NCI-H1930 (cell line): Measurements from ENCODE around the gene SLC7A6OS.

Experiments
- DNase-seq, 2 experiments: peaks; one replicate each; lab custom pipeline; 2025; lab: John Stamatoyannopoulos, UW

Gene SLC7A6OS

DNA sequence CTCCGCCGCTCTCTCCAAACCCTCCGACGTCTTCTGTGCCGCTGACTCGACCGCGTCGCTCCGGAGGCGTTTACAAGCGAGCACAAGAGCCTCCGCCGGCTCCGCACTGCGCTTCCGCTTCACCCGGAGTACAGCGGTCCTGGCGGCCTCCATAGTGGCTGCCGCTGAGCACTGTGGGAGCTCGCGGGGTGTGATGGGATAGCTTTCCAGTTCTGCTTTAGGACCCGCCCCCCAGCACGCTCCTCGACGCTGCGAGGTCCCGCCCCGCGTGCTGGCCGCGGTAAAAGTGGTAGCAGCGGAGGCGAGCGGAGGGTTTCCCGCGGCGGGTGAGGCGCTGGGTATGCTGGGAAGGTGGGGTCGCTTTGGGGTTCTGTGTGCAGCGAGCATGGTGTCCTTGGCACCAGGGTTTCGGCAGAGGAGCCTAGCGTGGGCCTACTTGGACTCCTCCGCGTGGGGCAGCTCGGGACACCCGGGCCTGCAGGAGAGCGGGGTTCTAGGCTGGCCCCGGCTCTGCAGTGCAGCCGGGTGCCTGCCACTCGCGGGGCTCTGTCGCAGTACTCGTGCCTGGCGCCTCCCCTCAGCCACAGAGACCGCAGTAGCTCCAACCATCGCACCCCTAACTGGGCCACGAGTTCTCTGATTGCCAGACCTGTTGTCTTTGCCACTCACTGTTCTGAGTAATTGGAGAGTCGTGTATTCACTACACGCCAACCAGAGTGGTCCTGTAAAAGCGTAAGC lies at the start of gene SLC7A6OS, which contains the start of gene PRMT7:
Gene SLC7A6OS (minus strand): TSS at position 173 of the 738 bp plus-strand sequence. CDS start 20 bp downstream, at position 153.
Gene PRMT7 (plus strand): TSS at position 246 of the 738 bp plus-strand sequence. CDS start 4,961 bp downstream, outside the sequence.
- peak; percentile 55 to 82 for DNase-seq

DNA sequence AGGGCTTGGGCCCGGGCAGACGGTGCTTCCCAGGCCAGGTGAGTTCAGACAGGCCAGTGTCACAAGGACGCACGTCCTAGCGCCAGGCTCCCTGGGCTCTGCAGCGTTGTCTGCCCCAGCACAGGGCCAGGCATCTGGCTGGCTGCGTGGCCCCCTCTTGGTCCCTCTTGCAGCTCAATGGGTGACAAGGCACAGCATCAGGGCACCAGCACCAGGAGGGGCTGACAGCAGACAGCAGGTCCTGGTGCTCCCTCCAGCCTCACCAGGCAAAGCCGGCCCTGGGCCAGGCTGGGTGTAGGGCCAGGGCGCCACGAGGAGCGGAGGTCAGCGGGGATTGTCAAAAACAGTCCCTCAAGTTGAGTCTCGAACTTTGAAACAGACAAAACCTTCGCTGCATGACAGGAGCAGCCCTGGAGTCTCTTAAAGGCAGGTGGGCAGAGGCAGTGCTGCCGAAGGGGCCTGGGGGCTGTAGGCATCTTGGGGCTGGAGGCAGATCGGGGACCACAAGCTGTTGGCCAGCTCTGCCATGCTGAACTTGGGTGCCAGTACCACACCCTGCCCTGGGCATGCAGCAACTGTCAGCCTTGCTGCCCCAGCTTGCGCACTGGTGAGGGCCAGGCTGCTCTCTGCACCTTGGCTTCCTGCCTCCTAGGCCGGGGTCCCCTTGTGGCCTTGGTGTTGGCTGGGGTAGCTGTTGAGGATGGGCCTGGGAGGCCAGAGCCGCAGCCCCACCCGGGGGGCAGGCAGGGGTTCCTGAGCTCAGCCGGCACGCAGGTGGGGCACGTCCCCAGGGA lies 48.8 kb upstream of the SLC7A6OS start:
- no peak for DNase-seq

GRCh38 chr16:68358951-68359350 lies 48.2 kb upstream of the SLC7A6OS start:
- DNase-seq = no peak

DNA sequence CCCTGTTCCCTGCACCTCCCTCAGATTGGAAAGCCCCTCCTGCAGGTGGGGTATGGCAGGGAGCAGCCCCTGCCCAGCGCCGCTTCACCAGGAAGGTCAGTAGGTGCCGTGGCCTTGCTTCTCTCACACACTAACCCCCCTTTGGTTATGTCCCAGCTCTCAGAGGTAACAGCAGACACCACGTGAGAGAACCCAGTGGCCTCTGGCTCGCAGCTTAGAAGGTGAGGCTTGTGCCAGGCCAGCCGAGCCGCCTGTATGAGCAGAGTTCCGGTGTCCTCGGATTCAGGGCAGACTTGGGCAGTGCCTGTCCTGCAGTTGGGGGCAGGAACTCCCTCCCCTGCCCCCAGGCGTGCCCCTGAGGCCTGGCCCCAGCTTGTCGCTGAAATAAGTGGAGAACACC lies 47.2 kb upstream of the SLC7A6OS start:
- no peak for DNase-seq

DNA sequence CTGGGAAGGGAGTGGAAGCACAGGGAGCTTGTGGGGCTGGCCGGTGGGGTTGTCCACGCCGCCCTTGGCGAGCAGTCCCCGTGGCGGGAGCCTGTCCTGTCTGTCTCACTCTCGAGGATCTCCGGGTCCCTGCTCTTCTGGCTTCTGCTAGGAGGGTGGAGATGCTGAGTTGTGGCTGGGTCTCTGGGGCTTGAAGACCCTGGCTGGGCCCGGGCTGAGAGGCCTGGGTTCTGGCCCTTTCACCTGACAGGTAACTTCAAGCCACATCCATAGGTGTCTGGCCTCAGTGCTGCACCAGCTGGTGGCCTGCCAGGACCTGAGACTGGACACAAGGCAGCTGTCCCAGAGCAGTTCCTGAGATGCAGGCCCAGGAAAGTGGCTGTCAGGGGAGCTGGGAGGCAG lies 46.8 kb upstream of the SLC7A6OS start:
- DNase-seq = no peak

- no peak for DNase-seq
Observed at GRCh38 chr16:68356919-68357286, 46.2 kb upstream of the SLC7A6OS start.

- no peak for DNase-seq
Observed at GRCh38 chr16:68356249-68356918, 45.6 kb upstream of the SLC7A6OS start.

GRCh38 chr16:68355447-68356248 lies 44.9 kb upstream of the SLC7A6OS start:
- no peak for DNase-seq

GRCh38 chr16:68354816-68355215 lies 44.1 kb upstream of the SLC7A6OS start:
- DNase-seq = no peak

GRCh38 chr16:68353366-68353765 lies 42.6 kb upstream of the SLC7A6OS start:
- no peak for DNase-seq

DNA sequence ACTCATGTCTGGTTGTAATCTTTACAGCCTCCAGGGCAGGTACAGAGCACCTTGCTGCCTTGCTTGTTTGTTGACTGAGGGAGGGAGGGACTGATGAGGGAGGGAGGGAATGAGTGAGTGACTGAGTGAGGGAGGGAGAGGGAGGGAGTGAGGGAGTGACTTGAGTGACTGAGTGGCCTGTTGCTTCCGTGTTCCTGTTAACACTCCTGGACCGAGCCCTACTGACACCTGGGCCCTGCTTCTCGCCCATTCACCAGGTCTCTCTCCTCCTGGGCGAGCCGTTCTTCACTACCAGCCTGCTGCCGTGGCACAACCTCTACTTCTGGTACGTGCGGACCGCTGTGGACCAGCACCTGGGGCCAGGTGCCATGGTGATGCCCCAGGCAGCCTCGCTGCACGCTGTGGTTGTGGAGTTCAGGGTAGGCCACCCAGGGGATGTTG lies 41.3 kb upstream of the SLC7A6OS start:
- no peak for DNase-seq

- DNase-seq = no peak
Observed at GRCh38 chr16:68351463-68351862, 40.7 kb upstream of the SLC7A6OS start.

GRCh38 chr16:68350813-68351350 lies 40.1 kb upstream of the SLC7A6OS start:
- DNase-seq = no peak

GRCh38 chr16:68349838-68350410 lies 39.2 kb upstream of the SLC7A6OS start:
- no peak for DNase-seq

GRCh38 chr16:68348639-68349445 lies 38.1 kb upstream of the SLC7A6OS start:
- no peak for DNase-seq

DNA sequence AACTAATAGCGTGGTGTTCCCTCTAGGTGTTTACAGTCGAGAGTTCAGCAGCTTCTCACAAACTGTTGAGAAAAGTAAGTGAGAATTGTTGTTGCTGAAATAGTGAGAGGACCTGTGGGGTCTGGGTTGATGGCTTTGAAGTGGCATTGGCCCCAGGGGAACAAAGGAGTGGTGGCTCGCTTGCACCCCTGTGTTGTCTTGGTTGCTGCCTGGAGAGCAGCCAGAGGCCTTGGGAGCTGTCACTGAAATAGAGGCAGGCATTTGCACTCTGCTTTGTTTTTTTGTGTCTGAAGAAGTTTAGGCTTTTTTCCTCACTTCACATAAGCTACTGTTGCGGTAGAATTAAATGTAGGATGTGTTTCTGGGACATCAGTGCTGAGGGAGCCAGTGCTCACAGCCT lies 36.9 kb upstream of the SLC7A6OS start:
- DNase-seq = no peak

DNA sequence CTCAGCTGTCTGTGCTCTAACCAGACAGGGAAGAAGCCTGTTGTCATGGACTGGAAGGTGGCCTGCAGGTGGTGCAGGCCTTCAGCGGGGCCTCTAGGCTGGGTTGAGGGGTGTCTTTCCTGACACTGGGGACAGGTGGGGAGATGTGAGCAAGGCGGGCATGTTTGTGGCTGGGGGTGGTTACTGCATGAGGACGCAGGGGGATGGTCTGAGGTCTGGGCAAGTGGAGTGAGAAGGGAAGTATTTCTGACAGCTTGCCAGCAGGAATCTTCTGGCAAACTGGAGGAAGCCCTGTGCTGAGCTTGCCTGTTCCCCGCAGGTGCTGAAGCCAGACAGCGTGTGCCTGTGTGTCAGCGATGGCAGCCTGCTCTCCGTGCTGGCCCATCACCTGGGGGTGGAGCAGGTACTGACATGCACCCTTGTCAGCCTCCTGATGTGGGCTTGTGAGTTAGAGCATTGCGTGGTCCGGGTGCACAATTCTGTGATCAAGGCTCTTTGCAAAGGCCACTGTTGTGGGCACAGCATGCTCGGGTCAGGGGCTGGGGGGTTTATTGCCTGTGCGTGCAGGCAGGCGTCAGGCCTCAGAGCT lies 36.2 kb upstream of the SLC7A6OS start:
- DNase-seq = no peak

- no peak for DNase-seq
Observed at GRCh38 chr16:68345958-68346635, 35.4 kb upstream of the SLC7A6OS start.

GRCh38 chr16:68345351-68345810 lies 34.6 kb upstream of the SLC7A6OS start:
- DNase-seq = no peak
